Transverse colon (tissue), 4 donors: ENCODE data around the gene ZPBP2. TPM values are rescaled to one million over a fixed set of nuclear protein-coding genes. Genes with fewer than 3 reads are reported as not detected.

Experiments
- DNase-seq: peaks from one replicate; pipeline ENCODE4 v3.0.0-alpha.2; 2019
- H3K27ac ChIP-seq, 4 donors: fragments of 200-600 bp; sonication (generic); 2 replicates each; pipeline ENCODE4 v1.5.1; 2016 to 2018; ENCODE audit warnings: inconsistent platforms in 4 of 4
- H3K27me3 ChIP-seq: fragments of 200-600 bp; sonication (generic); 2 replicates; pipeline ENCODE4 v1.5.1; 2017; ENCODE audit warnings: inconsistent platforms
- H3K36me3 ChIP-seq, 4 donors: fragments of 200-600 bp; sonication (generic); 2 replicates each; pipeline ENCODE4 v1.5.1; 2017 to 2019; ENCODE audit warnings: inconsistent platforms in 4 of 4
- H3K4me1 ChIP-seq, 4 donors: fragments of 200-600 bp; sonication (generic); 2 replicates each; pipeline ENCODE4 v1.5.1; 2017 to 2020; ENCODE audit warnings: inconsistent platforms in 4 of 4
- H3K4me3 ChIP-seq, 4 donors: fragments of 200-600 bp; sonication (generic); 1 replicate in 1 of 4; 2 replicates in 3 of 4; pipeline versions ENCODE4 v1.5.1 to v1.6.1; 2017 to 2019; ENCODE audit warnings: inconsistent platforms in 4 of 4
- H3K9me3 ChIP-seq, 2 donors: fragments of 200-600 bp; sonication (generic); 2 replicates each; pipeline ENCODE4 v1.5.1; 2017 to 2019; ENCODE audit warnings: inconsistent platforms in 2 of 2
- EP300 ChIP-seq: sonication (generic); formaldehyde crosslinking; IDR thresholded peaks from one replicate; pipeline ENCODE4 v1.6.1; 2017; ENCODE audit warnings: antibody characterized with exemption, low read depth
- POLR2A ChIP-seq: fragments of 450-650 bp; IDR thresholded peaks from one replicate; pipeline ENCODE4 v1.6.1; 2016; ENCODE audit warnings: antibody characterized with exemption, mild to moderate bottlenecking, moderate library complexity
- POLR2AphosphoS5 ChIP-seq, 3 donors: sonication (generic); formaldehyde crosslinking; IDR thresholded peaks; one replicate each; pipeline ENCODE4 v1.6.1; 2016; ENCODE audit warnings: antibody characterized with exemption in 3 of 3
- WGBS, 2 donors: methylation state at CpG; one replicate each; pipeline ENCODE4 v1.1.5; 2018; ENCODE audit warnings: low coverage in 1 of 2; 5-methylcytosine and 5-hydroxymethylcytosine counted together
- in situ Hi-C, 4 donors: fragments of 200-750 bp; cut with MboI; loops; one replicate each; pipeline versions ENCODE4 v1.15.0 to v1.15.1; 2017; ENCODE audit warnings: low sequenced_read_pairs in 3 of 4, low pct_ligation_motif_present in 1 of 4, low pct_unique_long_range_greater_than_20kb in 1 of 4
- intact Hi-C: fragments of 100-400 bp; cut with DNase I; formaldehyde crosslinking; loops from one replicate; pipeline ENCODE4 v1.15.1; 2023; ENCODE audit warnings: low total_unique reads
- total RNA-seq, 4 donors: library from RNA; depleted of rRNA; stranded (reverse); fragments of >200 nt; gene quantifications; one replicate each; pipeline ENCODE4 v1.1.0, GENCODE V29; 2016
- TF ChIP-seq, protein P1 (sequence below), 5 experiments: fragments of 200-600 bp in 3 of 5; fragments of 450-650 bp in 2 of 5; sonication (generic) in 3 of 5; IDR thresholded peaks; 1 replicate in 2 of 5; 2 replicates in 3 of 5; pipeline ENCODE4 v1.5.1; 2016 to 2017; ENCODE audit warnings: antibody characterized with exemption in 5 of 5, inconsistent platforms in 3 of 5, mild to moderate bottlenecking in 2 of 5, moderate library complexity in 1 of 5

Gene ZPBP2, protein sequence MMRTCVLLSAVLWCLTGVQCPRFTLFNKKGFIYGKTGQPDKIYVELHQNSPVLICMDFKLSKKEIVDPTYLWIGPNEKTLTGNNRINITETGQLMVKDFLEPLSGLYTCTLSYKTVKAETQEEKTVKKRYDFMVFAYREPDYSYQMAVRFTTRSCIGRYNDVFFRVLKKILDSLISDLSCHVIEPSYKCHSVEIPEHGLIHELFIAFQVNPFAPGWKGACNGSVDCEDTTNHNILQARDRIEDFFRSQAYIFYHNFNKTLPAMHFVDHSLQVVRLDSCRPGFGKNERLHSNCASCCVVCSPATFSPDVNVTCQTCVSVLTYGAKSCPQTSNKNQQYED
- under 1 TPM in 1 of 4 donors, not detected in 3; 0.27 TPM for total RNA-seq

DNA sequence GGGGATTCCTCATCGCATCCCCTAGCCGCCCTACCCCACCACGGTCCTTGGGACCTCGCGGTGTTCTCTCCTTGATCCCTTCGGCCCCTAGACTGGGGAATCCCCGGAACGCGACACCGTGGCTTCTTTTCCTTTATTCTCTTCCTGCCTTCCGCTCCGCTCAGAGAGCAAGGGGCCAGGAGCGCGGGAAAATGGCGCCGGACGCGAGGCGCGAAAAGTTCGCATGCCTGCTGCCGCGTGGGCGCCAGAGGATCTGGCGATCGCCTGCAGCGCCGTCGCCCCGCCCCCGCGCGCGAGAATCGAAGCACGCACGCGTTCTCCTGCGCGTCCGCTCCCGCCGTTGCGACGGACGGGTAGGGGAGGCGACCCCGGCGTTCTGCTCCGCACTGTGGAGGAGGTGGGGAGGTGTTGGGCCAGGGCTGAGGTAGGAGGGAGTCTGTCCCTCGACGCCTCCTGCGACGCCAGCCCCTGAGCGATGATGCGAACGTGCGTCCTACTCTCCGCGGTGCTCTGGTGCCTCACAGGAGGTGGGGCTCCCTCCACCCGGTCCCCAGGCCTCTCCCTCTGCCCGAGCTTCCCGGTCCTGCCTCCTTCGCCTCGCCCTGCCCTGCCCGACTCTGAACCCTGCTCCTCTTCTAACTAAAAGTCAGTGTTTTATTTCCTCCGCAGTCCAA lies at the start of gene ZPBP2:
TSS of gene ZPBP2 (plus strand) at position 323 of the 674 bp plus-strand sequence. CDS start at position 476, 153 bp downstream.
- Histone ChIP-seq H3K27me3 (peaks cover 61% of the 10 kb centered on the region), H3K27ac (peak within 1 kb of the TSS; percentile 9 to 71 (median 54)), H3K4me3 (peak within 1 kb of the TSS in 1 of 4 donors; percentile 26), H3K36me3 (no peaks in the 10 kb centered on the region), H3K9me3 (no peaks in the 10 kb centered on the region), H3K4me1 (peaks cover 2 to 17% (median 8%) of the 10 kb centered on the region in 4 donors)
- 42 to 58% methylated on average over 5 to 67 of the region's 67 CpGs for WGBS, 2 donors
- peak; percentile 15 for DNase-seq
- intact Hi-C loops (no loop called here), in situ Hi-C loops (no loop called here)
- TF ChIP-seq, protein P1, sequence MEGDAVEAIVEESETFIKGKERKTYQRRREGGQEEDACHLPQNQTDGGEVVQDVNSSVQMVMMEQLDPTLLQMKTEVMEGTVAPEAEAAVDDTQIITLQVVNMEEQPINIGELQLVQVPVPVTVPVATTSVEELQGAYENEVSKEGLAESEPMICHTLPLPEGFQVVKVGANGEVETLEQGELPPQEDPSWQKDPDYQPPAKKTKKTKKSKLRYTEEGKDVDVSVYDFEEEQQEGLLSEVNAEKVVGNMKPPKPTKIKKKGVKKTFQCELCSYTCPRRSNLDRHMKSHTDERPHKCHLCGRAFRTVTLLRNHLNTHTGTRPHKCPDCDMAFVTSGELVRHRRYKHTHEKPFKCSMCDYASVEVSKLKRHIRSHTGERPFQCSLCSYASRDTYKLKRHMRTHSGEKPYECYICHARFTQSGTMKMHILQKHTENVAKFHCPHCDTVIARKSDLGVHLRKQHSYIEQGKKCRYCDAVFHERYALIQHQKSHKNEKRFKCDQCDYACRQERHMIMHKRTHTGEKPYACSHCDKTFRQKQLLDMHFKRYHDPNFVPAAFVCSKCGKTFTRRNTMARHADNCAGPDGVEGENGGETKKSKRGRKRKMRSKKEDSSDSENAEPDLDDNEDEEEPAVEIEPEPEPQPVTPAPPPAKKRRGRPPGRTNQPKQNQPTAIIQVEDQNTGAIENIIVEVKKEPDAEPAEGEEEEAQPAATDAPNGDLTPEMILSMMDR (IDR thresholded peaks at IDR 0.05): no peak
- no peak for TF ChIP-seq EP300
- TF ChIP-seq POLR2A: no peak
- TF ChIP-seq POLR2AphosphoS5 (IDR thresholded peaks at IDR 0.05): no peak

DNA sequence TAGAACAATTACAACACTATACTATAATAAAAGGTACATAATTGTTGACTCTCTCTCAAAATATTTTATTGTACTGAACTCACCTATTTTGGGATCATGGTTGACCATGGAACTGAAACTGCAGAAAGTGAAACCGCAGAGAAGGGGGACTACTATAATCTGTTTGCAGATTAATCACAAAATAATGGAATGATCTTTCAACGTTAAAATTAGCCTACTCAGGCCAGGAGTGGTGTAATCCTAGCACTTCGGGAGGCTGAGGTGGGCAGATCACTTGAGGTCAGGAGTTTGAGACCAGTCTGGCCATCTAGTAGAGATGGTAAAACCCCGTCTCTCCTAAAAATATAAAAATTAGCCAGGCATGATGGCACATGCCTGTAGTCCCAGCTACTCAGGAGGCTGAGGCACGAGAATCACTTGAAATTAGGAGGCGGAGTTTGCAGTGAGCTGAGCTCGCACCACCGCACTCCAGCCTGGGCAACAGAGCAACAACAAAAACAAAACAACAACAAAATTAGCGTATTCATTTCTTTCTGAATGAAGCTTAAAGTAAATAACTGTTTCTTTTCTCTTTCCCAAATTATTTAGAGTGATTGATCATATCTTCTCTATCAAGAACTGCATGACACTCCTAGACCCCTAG lies 49.5 kb upstream of the ZPBP2 start:
- DNase-seq: no peak
- in situ Hi-C loops: no loop called here
- H3K36me3 ChIP-seq: no peaks in the 10 kb centered on the region
- peaks cover 13% of the 10 kb centered on the region for H3K27me3 ChIP-seq
- no peaks in the 10 kb centered on the region for H3K9me3 ChIP-seq
- intact Hi-C loops: no loop called here
- no peaks in the 10 kb centered on the region for H3K4me1 ChIP-seq
- no peak overlapping the region for H3K4me3 ChIP-seq
- 76 to 80% methylated on average over 7 to 9 of the region's 9 CpGs for WGBS, 2 donors
- no peak for TF ChIP-seq POLR2A
- TF ChIP-seq, protein P1 (IDR thresholded peaks at IDR 0.05): no peak
- no peak for TF ChIP-seq EP300
- no peak for TF ChIP-seq POLR2AphosphoS5 (IDR thresholded peaks at IDR 0.05)
- no peak overlapping the region for H3K27ac ChIP-seq

DNA sequence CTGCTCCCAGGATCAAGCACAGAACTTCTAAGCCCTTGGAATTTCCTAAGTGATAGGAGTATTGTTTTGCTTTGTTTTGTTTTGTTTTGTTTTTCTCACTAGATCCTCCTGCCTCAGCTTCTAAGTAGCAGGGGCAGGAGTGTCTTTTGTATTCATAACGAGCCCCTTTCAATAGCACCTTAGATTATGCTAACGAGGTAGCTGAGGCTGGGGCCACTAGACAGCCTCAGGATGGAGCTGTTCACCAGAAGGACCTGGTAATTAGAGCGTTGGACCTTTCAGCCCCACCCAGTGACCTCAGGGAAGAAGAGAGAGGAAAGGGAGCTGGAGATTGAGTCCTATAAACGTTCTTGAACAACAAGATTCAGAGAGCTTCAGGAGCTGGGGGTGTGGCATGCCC lies 47.5 kb upstream of the ZPBP2 start:
- WGBS, 2 donors: 20 to 22% methylated on average over 1 to 4 of the region's 4 CpGs
- no peaks in the 10 kb centered on the region for H3K36me3 ChIP-seq
- intact Hi-C loops: no loop called here
- H3K27me3 ChIP-seq: no peaks in the 10 kb centered on the region
- no peaks in the 10 kb centered on the region for H3K4me1 ChIP-seq
- H3K27ac ChIP-seq: no peak overlapping the region
- no peak for DNase-seq
- no peak overlapping the region for H3K4me3 ChIP-seq
- H3K9me3 ChIP-seq: no peaks in the 10 kb centered on the region
- TF ChIP-seq POLR2AphosphoS5 (IDR thresholded peaks at IDR 0.05): no peak
- TF ChIP-seq, protein P1 (IDR thresholded peaks at IDR 0.05): no peak
- TF ChIP-seq EP300: no peak
- TF ChIP-seq POLR2A: no peak
- in situ Hi-C loops: no loop called here

DNA sequence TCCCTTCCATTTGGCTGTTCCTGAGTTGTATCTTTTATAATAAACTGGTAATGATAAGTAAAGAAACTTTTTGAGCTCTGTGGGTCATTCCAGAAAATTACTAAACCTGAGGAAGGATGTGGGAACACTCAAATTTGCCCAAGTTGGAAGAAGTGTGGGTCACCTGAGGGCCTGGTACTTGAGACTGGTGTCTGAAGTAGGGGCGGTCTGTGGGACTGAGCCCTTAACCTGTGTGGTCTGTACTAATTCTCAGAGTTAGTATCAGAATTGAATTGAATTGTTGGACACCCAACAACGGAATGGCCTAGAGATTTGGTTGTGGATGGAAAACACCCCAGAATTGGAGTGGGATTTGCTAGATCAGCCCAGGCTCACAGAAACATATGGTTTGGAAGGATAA lies 47.0 kb upstream of the ZPBP2 start:
- no peaks in the 10 kb centered on the region for H3K27me3 ChIP-seq
- H3K27ac ChIP-seq: no peak overlapping the region
- DNase-seq: no peak
- no peaks in the 10 kb centered on the region for H3K36me3 ChIP-seq
- intact Hi-C loops: no loop called here
- in situ Hi-C loops: no loop called here
- WGBS, 2 donors: 87 to 100% methylated on average over 2 of the region's 2 CpGs
- no peak overlapping the region for H3K4me3 ChIP-seq
- H3K9me3 ChIP-seq: no peaks in the 10 kb centered on the region
- no peaks in the 10 kb centered on the region for H3K4me1 ChIP-seq
- TF ChIP-seq POLR2A: no peak
- TF ChIP-seq, protein P1 (IDR thresholded peaks at IDR 0.05): no peak
- TF ChIP-seq POLR2AphosphoS5 (IDR thresholded peaks at IDR 0.05): no peak
- no peak for TF ChIP-seq EP300
